Right atrium auricular region (tissue), 2 donors: Measurements from ENCODE around the gene MAD2L2. TPM values are rescaled to one million over a fixed set of nuclear protein-coding genes. Genes with fewer than 3 reads are reported as not detected.

Experiments
- DNase-seq: peaks from one replicate; pipeline ENCODE4 v3.0.0-alpha.2; 2019; ENCODE audit warnings: low spot score
- H3K27ac ChIP-seq, 2 donors: fragments of 200-600 bp; sonication (generic); 1 replicate in 1 of 2; 2 replicates in 1 of 2; pipeline ENCODE4 v1.5.1; 2016 to 2019
- H3K27me3 ChIP-seq, 2 donors: fragments of 200-600 bp; sonication (generic); one replicate each; pipeline versions ENCODE4 v1.5.1 to v1.6.0; 2017 to 2019
- H3K36me3 ChIP-seq: fragments of 200-600 bp; sonication (generic); one replicate; pipeline ENCODE4 v1.5.1; 2016
- H3K4me1 ChIP-seq, 2 donors: fragments of 200-600 bp; sonication (generic); one replicate each; pipeline versions ENCODE4 v1.5.1 to v1.6.0; 2017 to 2019
- H3K4me3 ChIP-seq, 2 donors: fragments of 200-600 bp; sonication (generic); 1 replicate in 1 of 2; 2 replicates in 1 of 2; pipeline ENCODE4 v1.5.1; 2017 to 2019; ENCODE audit warnings: mild to moderate bottlenecking in 1 of 2, moderate library complexity in 1 of 2
- H3K9me3 ChIP-seq, 2 donors: fragments of 200-600 bp; sonication (generic); one replicate each; pipeline ENCODE4 v1.5.1; 2019
- total RNA-seq, 2 donors: library from RNA; depleted of rRNA; stranded (reverse); fragments of >200 nt; gene quantifications; one replicate each; pipeline ENCODE4 v1.1.0, GENCODE V29; 2016
- TF ChIP-seq, protein P1 (sequence below), 2 donors: fragments of 200-600 bp; sonication (generic); IDR thresholded peaks; one replicate each; pipeline ENCODE4 v1.5.1; 2019; ENCODE audit warnings: antibody characterized with exemption in 2 of 2

Gene MAD2L2
- total RNA-seq, 2 donors from 2014 or later, result 18.7 to 31.1 TPM

DNA sequence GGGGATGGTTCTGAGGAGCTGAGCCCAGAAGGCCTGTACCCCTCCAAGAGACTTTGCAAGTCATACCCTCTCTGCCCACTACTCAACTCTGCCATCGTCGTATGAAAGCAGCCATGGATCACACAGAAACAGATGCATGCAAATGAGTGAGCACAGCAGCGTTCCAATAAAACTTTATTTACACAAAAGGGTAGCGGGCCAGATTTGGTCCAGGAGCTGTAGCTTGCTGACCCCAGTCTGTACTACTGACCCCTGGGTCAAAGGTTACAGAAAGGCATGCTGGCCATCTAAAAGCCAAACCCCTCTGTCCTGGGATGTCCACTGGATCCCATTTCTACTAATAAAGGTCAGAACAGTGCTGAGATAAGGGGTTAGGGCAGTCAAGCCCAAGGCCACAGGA is 46.2 kb upstream of the MAD2L2 start:
- no peaks in the 10 kb centered on the region for H3K27me3 ChIP-seq
- TF ChIP-seq, protein P1, sequence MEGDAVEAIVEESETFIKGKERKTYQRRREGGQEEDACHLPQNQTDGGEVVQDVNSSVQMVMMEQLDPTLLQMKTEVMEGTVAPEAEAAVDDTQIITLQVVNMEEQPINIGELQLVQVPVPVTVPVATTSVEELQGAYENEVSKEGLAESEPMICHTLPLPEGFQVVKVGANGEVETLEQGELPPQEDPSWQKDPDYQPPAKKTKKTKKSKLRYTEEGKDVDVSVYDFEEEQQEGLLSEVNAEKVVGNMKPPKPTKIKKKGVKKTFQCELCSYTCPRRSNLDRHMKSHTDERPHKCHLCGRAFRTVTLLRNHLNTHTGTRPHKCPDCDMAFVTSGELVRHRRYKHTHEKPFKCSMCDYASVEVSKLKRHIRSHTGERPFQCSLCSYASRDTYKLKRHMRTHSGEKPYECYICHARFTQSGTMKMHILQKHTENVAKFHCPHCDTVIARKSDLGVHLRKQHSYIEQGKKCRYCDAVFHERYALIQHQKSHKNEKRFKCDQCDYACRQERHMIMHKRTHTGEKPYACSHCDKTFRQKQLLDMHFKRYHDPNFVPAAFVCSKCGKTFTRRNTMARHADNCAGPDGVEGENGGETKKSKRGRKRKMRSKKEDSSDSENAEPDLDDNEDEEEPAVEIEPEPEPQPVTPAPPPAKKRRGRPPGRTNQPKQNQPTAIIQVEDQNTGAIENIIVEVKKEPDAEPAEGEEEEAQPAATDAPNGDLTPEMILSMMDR (IDR thresholded peaks at IDR 0.05), result no peak
- no peak for DNase-seq
- H3K36me3 ChIP-seq, result no peaks in the 10 kb centered on the region
- H3K27ac ChIP-seq, result no peak overlapping the region
- H3K9me3 ChIP-seq, result no peaks in the 10 kb centered on the region
- peaks cover 0 to 29% of the 10 kb centered on the region in 2 donors for H3K4me1 ChIP-seq
- no peak overlapping the region for H3K4me3 ChIP-seq

DNA sequence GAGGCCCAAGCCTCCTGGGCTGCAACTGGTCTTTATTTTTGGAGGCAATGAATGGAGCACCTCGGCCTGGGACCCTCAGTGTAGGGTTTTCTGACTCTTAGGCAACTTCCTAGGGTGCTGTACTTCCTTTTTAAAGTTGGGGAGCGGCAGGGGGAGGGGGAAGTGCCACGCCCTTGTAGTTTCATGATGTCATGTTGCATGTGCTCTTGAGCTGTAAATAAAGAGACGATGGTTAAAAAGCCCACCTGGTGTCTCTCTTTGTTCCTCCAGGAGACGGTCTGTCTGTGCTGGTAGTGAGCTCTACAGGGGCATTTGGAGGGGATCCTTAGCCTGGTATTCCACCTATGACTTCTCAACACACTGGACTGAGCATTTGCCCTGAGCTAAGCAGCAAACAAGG is 44.7 kb upstream of the MAD2L2 start:
- no peaks in the 10 kb centered on the region for H3K27me3 ChIP-seq
- peaks cover 0 to 14% of the 10 kb centered on the region in 2 donors for H3K4me1 ChIP-seq
- H3K36me3 ChIP-seq, result no peaks in the 10 kb centered on the region
- DNase-seq, result no peak
- H3K27ac ChIP-seq, result no peak overlapping the region
- TF ChIP-seq, protein P1 (IDR thresholded peaks at IDR 0.05), result no peak
- no peaks in the 10 kb centered on the region for H3K9me3 ChIP-seq
- H3K4me3 ChIP-seq, result no peak overlapping the region

GRCh38 chr1:11722538-11722937 is 41.6 kb upstream of the MAD2L2 start:
- no peaks in the 10 kb centered on the region for H3K36me3 ChIP-seq
- DNase-seq, result no peak
- TF ChIP-seq, protein P1 (IDR thresholded peaks at IDR 0.05), result no peak
- no peaks in the 10 kb centered on the region for H3K27me3 ChIP-seq
- H3K9me3 ChIP-seq, result no peaks in the 10 kb centered on the region
- H3K27ac ChIP-seq, result no peak overlapping the region
- no peak overlapping the region for H3K4me3 ChIP-seq
- peaks cover 0 to 9% of the 10 kb centered on the region in 2 donors for H3K4me1 ChIP-seq

- H3K4me3 ChIP-seq, result no peak overlapping the region
- H3K27me3 ChIP-seq, result no peaks in the 10 kb centered on the region
- no peak overlapping the region for H3K27ac ChIP-seq
- DNase-seq, result no peak
- TF ChIP-seq, protein P1 (IDR thresholded peaks at IDR 0.05), result no peak
- H3K9me3 ChIP-seq, result no peaks in the 10 kb centered on the region
- H3K36me3 ChIP-seq, result no peaks in the 10 kb centered on the region
- peaks cover 0 to 9% of the 10 kb centered on the region in 2 donors for H3K4me1 ChIP-seq
Measured at GRCh38 chr1:11721311-11721710, 40.4 kb upstream of the MAD2L2 start.

DNA sequence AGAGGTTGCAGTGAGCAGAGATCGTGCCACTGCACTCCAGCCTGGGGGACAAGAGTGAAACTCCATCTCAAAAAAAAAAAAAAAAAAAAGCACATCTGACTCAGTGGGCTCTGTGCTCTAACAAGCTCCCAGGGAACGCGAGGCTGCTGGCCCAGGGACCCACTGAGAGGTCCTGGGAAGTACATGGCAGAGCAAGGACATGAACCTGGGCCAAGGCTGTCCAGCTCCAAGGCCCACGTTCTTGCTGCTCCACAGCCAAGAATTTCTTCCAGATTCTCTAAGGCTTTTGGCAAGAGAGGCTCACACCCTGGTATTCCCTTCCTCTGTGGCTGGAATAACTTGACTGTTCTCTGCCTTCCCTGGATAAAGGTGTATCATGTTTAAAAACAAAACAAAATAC is 39.6 kb upstream of the MAD2L2 start:
- DNase-seq, result no peak
- H3K36me3 ChIP-seq, result no peaks in the 10 kb centered on the region
- H3K4me3 ChIP-seq, result no peak overlapping the region
- TF ChIP-seq, protein P1 (IDR thresholded peaks at IDR 0.05), result no peak
- H3K4me1 ChIP-seq, result peaks cover 0 to 9% of the 10 kb centered on the region in 2 donors
- no peaks in the 10 kb centered on the region for H3K9me3 ChIP-seq
- no peak overlapping the region for H3K27ac ChIP-seq
- no peaks in the 10 kb centered on the region for H3K27me3 ChIP-seq

DNA sequence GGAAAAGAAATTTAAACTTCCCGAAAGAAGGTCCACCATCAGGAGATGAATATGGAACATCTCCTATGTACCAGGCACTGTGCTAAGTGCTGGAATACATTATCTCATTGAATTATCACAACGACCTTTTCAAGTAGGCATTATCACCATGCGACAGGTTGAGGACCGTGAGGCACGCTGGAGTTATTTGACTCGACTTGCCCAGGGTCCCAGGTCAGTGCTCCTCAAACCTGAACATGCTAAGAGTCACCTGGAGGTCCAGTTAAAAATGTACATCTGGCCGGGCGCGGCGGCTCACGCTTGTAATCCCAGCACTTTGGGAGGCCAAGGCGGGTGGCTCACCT is 39.1 kb upstream of the MAD2L2 start:
- Histone ChIP-seq H3K27ac (no peak overlapping the region), H3K4me1 (peaks cover 0 to 9% of the 10 kb centered on the region in 2 donors), H3K9me3 (no peaks in the 10 kb centered on the region), H3K4me3 (no peak overlapping the region), H3K27me3 (no peaks in the 10 kb centered on the region), H3K36me3 (no peaks in the 10 kb centered on the region)
- no peak for DNase-seq
- TF ChIP-seq, protein P1 (IDR thresholded peaks at IDR 0.05), result no peak
